GM06990 (cell line): Measurements from ENCODE around the gene CAMK1D.

Experiments
- DNase-seq: peaks from one replicate; pipeline ENCODE4 v3.0.0-alpha.2; 2011; ENCODE audit not compliant: insufficient read length; ENCODE audit errors: extremely low read depth
- H3K27me3 ChIP-seq: replicated peaks from 2 replicates; pipeline ENCODE4 v1.6.0; 2011; ENCODE audit warnings: low read length; ENCODE audit not compliant: control insufficient read depth, insufficient read depth
- H3K36me3 ChIP-seq: 2 replicates; pipeline ENCODE4 v1.5.1; 2011; ENCODE audit warnings: low read length; ENCODE audit not compliant: control insufficient read depth, insufficient read depth
- H3K4me3 ChIP-seq: replicated peaks from 2 replicates; pipeline ENCODE4 v1.5.1; 2011; ENCODE audit warnings: low read depth, mild to moderate bottlenecking, control low read depth, low read length
- TF ChIP-seq, protein P1 (sequence below): IDR thresholded peaks from 2 replicates; pipeline ENCODE4 v1.5.1; 2011; ENCODE audit warnings: low read length, control low read depth, mild to moderate bottlenecking, inconsistent platforms; ENCODE audit not compliant: insufficient read depth, poor library complexity, severe bottlenecking

The CAMK1D gene

DNA sequence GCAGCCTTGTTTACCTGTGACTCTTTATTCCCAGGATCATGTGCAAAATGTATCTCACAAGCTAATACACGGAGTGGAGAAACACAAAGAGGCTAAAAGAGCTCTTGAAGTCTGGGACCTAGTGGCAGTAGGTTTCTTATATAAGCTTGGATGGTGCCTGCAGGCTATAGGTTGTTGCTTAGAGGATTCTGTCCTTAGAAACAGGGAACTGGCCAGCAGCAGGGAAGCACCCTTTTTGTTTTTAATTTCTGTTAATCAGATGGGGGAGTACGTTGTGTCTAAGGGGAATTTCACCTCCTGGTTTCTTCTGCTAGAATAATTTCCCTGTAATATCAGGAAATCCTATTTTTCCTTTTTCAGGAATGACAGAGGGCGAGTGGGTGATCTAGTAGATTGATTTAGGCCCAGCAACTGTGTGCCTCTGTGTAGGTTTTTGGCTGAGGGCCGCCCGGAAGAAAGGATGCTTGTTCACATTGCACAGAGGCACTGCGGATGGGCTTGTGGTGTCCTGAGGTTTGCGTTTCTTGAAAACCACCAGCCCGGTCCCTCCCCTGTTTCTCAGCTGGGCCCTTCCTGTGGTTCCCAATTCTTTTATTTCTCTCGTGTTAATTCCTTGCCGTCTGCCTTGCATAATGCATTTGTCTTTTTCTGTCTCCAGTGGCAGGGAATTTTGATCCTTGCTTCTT, 158.0 kb downstream of the CAMK1D start:
- H3K27me3 ChIP-seq, result no peaks in the 10 kb centered on the region
- no peak overlapping the region for H3K4me3 ChIP-seq
- H3K36me3 ChIP-seq, result no peaks in the 10 kb centered on the region
- no peak for DNase-seq
- TF ChIP-seq, protein P1, sequence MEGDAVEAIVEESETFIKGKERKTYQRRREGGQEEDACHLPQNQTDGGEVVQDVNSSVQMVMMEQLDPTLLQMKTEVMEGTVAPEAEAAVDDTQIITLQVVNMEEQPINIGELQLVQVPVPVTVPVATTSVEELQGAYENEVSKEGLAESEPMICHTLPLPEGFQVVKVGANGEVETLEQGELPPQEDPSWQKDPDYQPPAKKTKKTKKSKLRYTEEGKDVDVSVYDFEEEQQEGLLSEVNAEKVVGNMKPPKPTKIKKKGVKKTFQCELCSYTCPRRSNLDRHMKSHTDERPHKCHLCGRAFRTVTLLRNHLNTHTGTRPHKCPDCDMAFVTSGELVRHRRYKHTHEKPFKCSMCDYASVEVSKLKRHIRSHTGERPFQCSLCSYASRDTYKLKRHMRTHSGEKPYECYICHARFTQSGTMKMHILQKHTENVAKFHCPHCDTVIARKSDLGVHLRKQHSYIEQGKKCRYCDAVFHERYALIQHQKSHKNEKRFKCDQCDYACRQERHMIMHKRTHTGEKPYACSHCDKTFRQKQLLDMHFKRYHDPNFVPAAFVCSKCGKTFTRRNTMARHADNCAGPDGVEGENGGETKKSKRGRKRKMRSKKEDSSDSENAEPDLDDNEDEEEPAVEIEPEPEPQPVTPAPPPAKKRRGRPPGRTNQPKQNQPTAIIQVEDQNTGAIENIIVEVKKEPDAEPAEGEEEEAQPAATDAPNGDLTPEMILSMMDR, result no peak

DNA sequence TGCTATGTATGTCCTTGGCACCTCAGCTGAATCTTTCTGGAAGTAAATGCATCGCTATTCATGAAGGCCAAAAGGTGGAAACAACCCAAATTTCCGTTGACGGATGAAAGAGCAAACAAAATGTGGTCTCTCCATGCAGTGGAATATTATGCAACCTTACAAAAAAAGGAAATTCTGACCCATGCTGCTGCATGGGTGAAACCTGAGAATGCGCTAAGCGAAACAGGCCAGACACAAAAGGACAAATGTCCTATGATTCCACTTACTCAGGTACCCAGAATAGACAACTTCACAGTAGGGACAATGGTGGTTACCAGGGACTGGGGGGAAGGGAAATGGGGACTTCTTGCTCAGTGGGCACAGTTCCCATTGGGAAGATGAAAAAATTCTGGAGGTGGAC, 158.8 kb downstream of the CAMK1D start:
- Histone ChIP-seq H3K4me3 (no peak overlapping the region), H3K27me3 (no peaks in the 10 kb centered on the region), H3K36me3 (no peaks in the 10 kb centered on the region)
- no peak for DNase-seq
- TF ChIP-seq, protein P1, result no peak

DNA sequence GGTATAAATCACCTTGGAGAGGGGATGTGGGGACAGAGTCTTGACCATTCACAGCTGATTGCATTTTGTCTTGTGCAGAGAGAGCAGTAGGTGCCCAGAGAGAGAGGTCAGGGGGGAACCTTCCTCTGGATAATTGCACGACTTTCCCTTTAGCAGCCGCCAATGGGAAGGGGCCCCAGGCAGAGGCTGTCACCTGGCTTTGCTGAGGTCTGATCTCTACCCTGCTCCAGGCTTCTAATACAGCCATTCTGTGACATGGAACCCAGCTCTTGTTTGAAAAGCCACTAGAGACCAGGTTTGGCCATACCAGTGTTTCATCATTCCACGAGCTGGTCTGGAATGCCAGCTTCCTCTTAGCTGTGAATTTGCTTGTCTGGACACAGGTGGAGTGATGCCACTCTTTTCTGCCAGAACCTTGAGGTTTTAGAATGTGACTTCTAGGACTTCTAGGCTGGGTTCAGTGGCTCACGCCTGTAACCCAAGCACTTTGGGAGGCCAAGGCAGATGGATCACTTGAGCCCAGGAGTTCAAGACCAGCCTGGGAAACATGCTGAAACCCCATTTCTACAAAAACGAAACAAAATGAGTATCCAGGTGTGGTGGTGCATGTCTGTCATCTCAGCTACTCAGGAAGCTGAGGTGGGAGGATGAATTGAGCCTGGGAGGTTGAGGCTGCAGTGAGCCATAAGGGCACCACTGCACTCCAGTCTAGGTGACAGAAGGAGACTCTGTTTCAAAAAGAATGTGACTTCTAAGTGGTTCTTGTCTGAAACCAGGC, 159.9 kb downstream of the CAMK1D start:
- TF ChIP-seq, protein P1, result no peak
- Histone ChIP-seq H3K4me3 (no peak overlapping the region), H3K36me3 (no peaks in the 10 kb centered on the region), H3K27me3 (no peaks in the 10 kb centered on the region)
- no peak for DNase-seq

DNA sequence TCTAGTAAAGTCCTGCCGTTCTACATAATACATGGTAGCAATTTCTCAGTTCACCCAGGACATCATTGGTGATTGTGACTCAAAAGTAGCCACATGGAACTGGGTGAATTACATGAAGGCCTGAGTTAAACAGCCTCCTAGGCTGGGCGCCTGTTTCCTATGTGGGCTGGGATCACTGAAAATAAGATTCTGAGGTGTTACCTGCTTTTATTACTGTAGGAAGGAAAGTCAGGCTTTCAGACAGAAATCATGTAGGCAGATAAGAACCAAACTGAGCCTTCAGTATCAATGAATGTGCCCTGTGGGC, 160.4 kb downstream of the CAMK1D start:
- Histone ChIP-seq H3K27me3 (no peaks in the 10 kb centered on the region), H3K4me3 (no peak overlapping the region), H3K36me3 (no peaks in the 10 kb centered on the region)
- DNase-seq, result no peak
- TF ChIP-seq, protein P1, result no peak

DNA sequence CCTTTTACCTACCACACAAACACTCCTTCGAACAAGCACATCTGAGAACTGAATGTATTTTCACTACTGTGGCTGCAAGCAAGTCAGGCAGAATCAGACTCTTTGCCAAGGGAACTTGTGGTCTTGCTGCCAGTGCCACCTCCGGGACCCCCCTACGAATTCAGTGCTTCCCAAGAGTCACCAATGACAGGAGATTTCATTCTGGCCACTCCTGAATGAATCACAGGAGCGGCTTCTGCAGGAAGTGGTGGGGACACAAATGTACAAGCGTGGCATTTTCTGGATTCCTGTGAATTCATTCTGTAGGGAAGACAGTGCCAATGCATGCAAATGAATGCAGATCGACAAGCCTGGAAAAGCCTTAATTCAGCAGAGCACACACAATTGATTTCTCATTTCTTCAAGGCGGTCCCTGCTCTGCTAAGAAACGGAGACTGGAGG, 161.2 kb downstream of the CAMK1D start:
- Histone ChIP-seq H3K4me3 (no peak overlapping the region), H3K27me3 (no peaks in the 10 kb centered on the region), H3K36me3 (no peaks in the 10 kb centered on the region)
- no peak for DNase-seq
- TF ChIP-seq, protein P1, result no peak
